K562 (cell line): ENCODE results near the gene LMO7.

Source experiments
- GABPB1 ChIP-seq: sonication (generic); formaldehyde crosslinking; IDR thresholded peaks from 2 replicates; pipeline ENCODE4 v1.8.0; 2022; ENCODE audit warnings: mild to moderate bottlenecking, missing genetic modification reagents
- MAFG ChIP-seq: fragments of 450-650 bp; conservative IDR thresholded peaks from 2 replicates; pipeline ENCODE4 v1.6.1; 2016; ENCODE audit warnings: missing genetic modification characterization, missing compliant biosample characterization
- NFIC ChIP-seq: fragments of 450-650 bp; IDR thresholded peaks from 2 replicates; pipeline ENCODE4 v1.6.1; 2017; ENCODE audit warnings: mild to moderate bottlenecking, inconsistent platforms
- RAD21 ChIP-seq, 2 experiments: fragments of 250-450 bp in 1 of 2; fragments of 450-650 bp in 1 of 2; sonication (Bioruptor Pico) in 1 of 2; formaldehyde crosslinking in 1 of 2; IDR thresholded peaks in 1 of 2; conservative IDR thresholded peaks in 1 of 2; 2 replicates each; pipeline versions ENCODE4 v1.4.0 to v1.8.0; 2020 to 2022; ENCODE audit warnings: mild to moderate bottlenecking in 2 of 2, moderate library complexity in 1 of 2
- TAF15 ChIP-seq: fragments of 200-400 bp; formaldehyde crosslinking; IDR thresholded peaks from 2 replicates; pipeline ENCODE4 v1.6.1; 2017; ENCODE audit warnings: mild to moderate bottlenecking, low read depth, low read length, moderate library complexity
- TEAD1 ChIP-seq, 2 experiments: fragments of 450-650 bp in 1 of 2; sonication (generic) in 1 of 2; formaldehyde crosslinking; IDR thresholded peaks; 2 replicates each; pipeline versions ENCODE4 v1.4.0 to v1.8.0; 2020 to 2022; ENCODE audit warnings: mild to moderate bottlenecking in 2 of 2, missing genetic modification reagents in 1 of 2
- ZBTB8A ChIP-seq: fragments of 450-650 bp; IDR thresholded peaks from 2 replicates; pipeline ENCODE4 v1.6.1; 2018; ENCODE audit warnings: mild to moderate bottlenecking, moderate library complexity; ENCODE audit not compliant: partially characterized antibody
- ZFP36 ChIP-seq: fragments of 150-350 bp; IDR thresholded peaks from 2 replicates; pipeline ENCODE4 v1.6.1; 2018; ENCODE audit warnings: low read length, low read depth; ENCODE audit not compliant: partially characterized antibody
- ZNF311 ChIP-seq: fragments of 250-450 bp; sonication (Bioruptor Pico); IDR thresholded peaks from 2 replicates; pipeline ENCODE4 v1.4.0; 2020; ENCODE audit warnings: mild to moderate bottlenecking, moderate library complexity
- TF ChIP-seq, protein P1 (sequence below): fragments of 450-650 bp; IDR thresholded peaks from 2 replicates; pipeline ENCODE4 v1.6.1; 2016; ENCODE audit warnings: low read depth, mild to moderate bottlenecking, moderate library complexity
- TF ChIP-seq, protein P2 (sequence below): IDR thresholded peaks from 3 replicates; pipeline ENCODE4 v1.6.1; 2011; ENCODE audit warnings: borderline replicate concordance, mild to moderate bottlenecking, moderate library complexity; ENCODE audit not compliant: insufficient read length; ENCODE audit errors: extremely low read depth

DNA sequence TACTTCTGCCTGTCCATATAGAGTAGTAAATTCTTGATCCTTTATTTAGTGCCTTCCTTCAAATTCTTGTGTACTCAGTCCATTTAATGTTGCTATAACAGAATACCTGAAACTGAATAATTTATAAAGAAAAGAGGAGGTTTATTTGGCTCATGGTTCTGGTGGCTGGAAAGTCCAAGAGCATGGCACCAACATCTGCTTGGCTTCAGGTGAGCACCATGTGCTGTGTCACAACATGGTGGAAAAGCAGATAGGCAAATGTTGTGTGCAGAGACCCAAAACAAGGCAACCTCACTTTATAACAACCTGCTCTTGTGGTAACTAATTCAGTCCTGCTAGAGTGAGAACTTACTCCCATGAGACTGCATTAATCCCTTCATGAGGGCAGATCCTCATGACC, 195.3 kb downstream of the LMO7 start:
- TF ChIP-seq TAF15 (no peak), ZFP36 (no peak), TEAD1 (CRISPR knock-in tag; IDR thresholded peaks at IDR 0.05) (no peak), GABPB1 (no peak), ZNF311 (CRISPR knock-in tag) (no peak), NFIC (no peak), MAFG (tag) (no peak), ZBTB8A (no peak), RAD21 (CRISPR knock-in tag; conservative IDR thresholded peaks at IDR 0.05 in 1 of 2, IDR thresholded peaks at IDR 0.05 in 1 of 2) (no peak)
- TF ChIP-seq, protein P1, sequence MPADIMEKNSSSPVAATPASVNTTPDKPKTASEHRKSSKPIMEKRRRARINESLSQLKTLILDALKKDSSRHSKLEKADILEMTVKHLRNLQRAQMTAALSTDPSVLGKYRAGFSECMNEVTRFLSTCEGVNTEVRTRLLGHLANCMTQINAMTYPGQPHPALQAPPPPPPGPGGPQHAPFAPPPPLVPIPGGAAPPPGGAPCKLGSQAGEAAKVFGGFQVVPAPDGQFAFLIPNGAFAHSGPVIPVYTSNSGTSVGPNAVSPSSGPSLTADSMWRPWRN, result no peak
- TF ChIP-seq, protein P2, sequence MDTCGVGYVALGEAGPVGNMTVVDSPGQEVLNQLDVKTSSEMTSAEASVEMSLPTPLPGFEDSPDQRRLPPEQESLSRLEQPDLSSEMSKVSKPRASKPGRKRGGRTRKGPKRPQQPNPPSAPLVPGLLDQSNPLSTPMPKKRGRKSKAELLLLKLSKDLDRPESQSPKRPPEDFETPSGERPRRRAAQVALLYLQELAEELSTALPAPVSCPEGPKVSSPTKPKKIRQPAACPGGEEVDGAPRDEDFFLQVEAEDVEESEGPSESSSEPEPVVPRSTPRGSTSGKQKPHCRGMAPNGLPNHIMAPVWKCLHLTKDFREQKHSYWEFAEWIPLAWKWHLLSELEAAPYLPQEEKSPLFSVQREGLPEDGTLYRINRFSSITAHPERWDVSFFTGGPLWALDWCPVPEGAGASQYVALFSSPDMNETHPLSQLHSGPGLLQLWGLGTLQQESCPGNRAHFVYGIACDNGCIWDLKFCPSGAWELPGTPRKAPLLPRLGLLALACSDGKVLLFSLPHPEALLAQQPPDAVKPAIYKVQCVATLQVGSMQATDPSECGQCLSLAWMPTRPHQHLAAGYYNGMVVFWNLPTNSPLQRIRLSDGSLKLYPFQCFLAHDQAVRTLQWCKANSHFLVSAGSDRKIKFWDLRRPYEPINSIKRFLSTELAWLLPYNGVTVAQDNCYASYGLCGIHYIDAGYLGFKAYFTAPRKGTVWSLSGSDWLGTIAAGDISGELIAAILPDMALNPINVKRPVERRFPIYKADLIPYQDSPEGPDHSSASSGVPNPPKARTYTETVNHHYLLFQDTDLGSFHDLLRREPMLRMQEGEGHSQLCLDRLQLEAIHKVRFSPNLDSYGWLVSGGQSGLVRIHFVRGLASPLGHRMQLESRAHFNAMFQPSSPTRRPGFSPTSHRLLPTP, result no peak
